K562 (cell line): ENCODE measurements around the gene CCT3. TPM values are rescaled to one million over a fixed set of nuclear protein-coding genes. Genes with fewer than 3 reads are reported as not detected.
A peak's percentile ranks its signal among the peaks of the same experiment; 100 is the strongest.

Experiments used
- ARHGAP35 ChIP-seq: fragments of 450-650 bp; IDR thresholded peaks from 2 replicates; pipeline ENCODE4 v1.6.1; 2018; ENCODE audit not compliant: partially characterized antibody
- BHLHE40 ChIP-seq: IDR thresholded peaks from 2 replicates; pipeline ENCODE4 v1.6.1; 2011; ENCODE audit warnings: low read length, improper control_type of control experiment
- EWSR1 ChIP-seq: fragments of 450-650 bp; IDR thresholded peaks from 2 replicates; pipeline ENCODE4 v1.6.1; 2018; ENCODE audit warnings: borderline replicate concordance, mild to moderate bottlenecking, low read depth, moderate library complexity; ENCODE audit not compliant: partially characterized antibody
- HCFC1 ChIP-seq: IDR thresholded peaks from 2 replicates; pipeline ENCODE4 v1.6.1; 2012; ENCODE audit warnings: low read depth, low read length, improper control_type of control experiment
- HDAC3 ChIP-seq: fragments of 450-650 bp; IDR thresholded peaks from 2 replicates; pipeline ENCODE4 v1.6.1; 2018; ENCODE audit warnings: borderline replicate concordance, mild to moderate bottlenecking, moderate library complexity; ENCODE audit not compliant: partially characterized antibody
- KHSRP ChIP-seq: fragments of 450-650 bp; IDR thresholded peaks from 2 replicates; pipeline ENCODE4 v1.6.1; 2017
- MEIS2 ChIP-seq: fragments of 450-650 bp; IDR thresholded peaks from 2 replicates; pipeline ENCODE4 v1.6.1; 2014; ENCODE audit warnings: mild to moderate bottlenecking; ENCODE audit not compliant: partially characterized antibody
- MIER1 ChIP-seq: fragments of 450-650 bp; IDR thresholded peaks from 2 replicates; pipeline ENCODE4 v1.6.1; 2016; ENCODE audit warnings: antibody characterized with exemption, mild to moderate bottlenecking, low read depth
- RBM34 ChIP-seq: fragments of 200-400 bp; formaldehyde crosslinking; IDR thresholded peaks from 2 replicates; pipeline ENCODE4 v1.6.1; 2018; ENCODE audit warnings: low read length, borderline replicate concordance; ENCODE audit not compliant: insufficient read depth
- SIN3B ChIP-seq: fragments of 450-650 bp; IDR thresholded peaks from 2 replicates; pipeline ENCODE4 v1.6.1; 2017; ENCODE audit warnings: low read depth, mild to moderate bottlenecking, moderate library complexity
- TCF7 ChIP-seq: sonication (generic); IDR thresholded peaks from 2 replicates; pipeline ENCODE4 v1.6.1; 2016; ENCODE audit warnings: antibody characterized with exemption, borderline replicate concordance
- ZNF780A ChIP-seq: fragments of 250-450 bp; sonication (Bioruptor Pico); IDR thresholded peaks from 2 replicates; pipeline ENCODE4 v1.5.0; 2021; ENCODE audit warnings: mild to moderate bottlenecking
- polyA plus RNA-seq, 8 experiments: library from polyadenylated mRNA; depleted of rRNA in 4 of 8; stranded (reverse) in 5 of 8; unstranded in 3 of 8; fragments of >200 nt; fragmentation: Nextera tagmentation in 2 of 8; fragmentation: Illumina TruSeq in 1 of 8; extraction: Ambion mirVana in 2 of 8; extraction: Trizol in 1 of 8; gene quantifications; 2 replicates each; pipeline versions ENCODE4 v1.2.1 to v1.2.3, GENCODE V29; 2011 to 2014; ENCODE audit warnings: inconsistent platforms in 1 of 8, missing spikeins in 1 of 8
- total RNA-seq, 7 experiments: library from RNA; depleted of rRNA in 6 of 7; stranded (reverse); fragments of >200 nt in 6 of 7; fragmentation: Illumina TruSeq in 2 of 7; extraction: Trizol in 2 of 7; gene quantifications; 2 replicates each; pipeline versions ENCODE4 v1.2.1 to v1.2.3, GENCODE V29; 2011 to 2021; ENCODE audit warnings: low replicate concordance in 1 of 7
- TF ChIP-seq, protein P1 (sequence below): fragments of 450-650 bp; IDR thresholded peaks from one replicate; pipeline ENCODE4 v1.6.1; 2018; ENCODE audit warnings: mild to moderate bottlenecking, moderate library complexity; ENCODE audit not compliant: partially characterized antibody
- TF ChIP-seq, protein P2 (sequence below), 2 experiments: fragments of 250-450 bp in 1 of 2; fragments of 450-650 bp in 1 of 2; sonication (Bioruptor Pico) in 1 of 2; IDR thresholded peaks; 2 replicates each; pipeline versions ENCODE4 v1.6.1 to v1.8.0; 2016 to 2021; ENCODE audit warnings: mild to moderate bottlenecking in 2 of 2, moderate library complexity in 2 of 2, missing compliant biosample characterization in 1 of 2, missing genetic modification characterization in 1 of 2
- TF ChIP-seq, protein P3 (sequence below): fragments of 250-450 bp; sonication (Bioruptor Pico); IDR thresholded peaks from 2 replicates; pipeline ENCODE4 v1.8.0; 2022; ENCODE audit warnings: inconsistent platforms, mild to moderate bottlenecking, moderate library complexity, borderline replicate concordance
- TF ChIP-seq, protein P4 (sequence below): fragments of 250-450 bp; sonication (Bioruptor Pico); IDR thresholded peaks from 2 replicates; pipeline ENCODE4 v1.4.0; 2020; ENCODE audit warnings: mild to moderate bottlenecking
- TF ChIP-seq, protein P5 (sequence below): sonication (generic); formaldehyde crosslinking; IDR thresholded peaks from 2 replicates; pipeline ENCODE4 v1.8.0; 2023; ENCODE audit warnings: mild to moderate bottlenecking, missing genetic modification reagents
- TF ChIP-seq, protein P6 (sequence below): fragments of 250-450 bp; sonication (Bioruptor Pico); IDR thresholded peaks from 2 replicates; pipeline ENCODE4 v1.9.0; 2021; ENCODE audit warnings: mild to moderate bottlenecking

Gene CCT3
- total and polyA plus RNA-seq, 9 of the 15 experiments (the other 6 are each of a cell fraction or from before 2014, with no cell fraction given), result 475 to 1,167 (median 610) TPM

DNA sequence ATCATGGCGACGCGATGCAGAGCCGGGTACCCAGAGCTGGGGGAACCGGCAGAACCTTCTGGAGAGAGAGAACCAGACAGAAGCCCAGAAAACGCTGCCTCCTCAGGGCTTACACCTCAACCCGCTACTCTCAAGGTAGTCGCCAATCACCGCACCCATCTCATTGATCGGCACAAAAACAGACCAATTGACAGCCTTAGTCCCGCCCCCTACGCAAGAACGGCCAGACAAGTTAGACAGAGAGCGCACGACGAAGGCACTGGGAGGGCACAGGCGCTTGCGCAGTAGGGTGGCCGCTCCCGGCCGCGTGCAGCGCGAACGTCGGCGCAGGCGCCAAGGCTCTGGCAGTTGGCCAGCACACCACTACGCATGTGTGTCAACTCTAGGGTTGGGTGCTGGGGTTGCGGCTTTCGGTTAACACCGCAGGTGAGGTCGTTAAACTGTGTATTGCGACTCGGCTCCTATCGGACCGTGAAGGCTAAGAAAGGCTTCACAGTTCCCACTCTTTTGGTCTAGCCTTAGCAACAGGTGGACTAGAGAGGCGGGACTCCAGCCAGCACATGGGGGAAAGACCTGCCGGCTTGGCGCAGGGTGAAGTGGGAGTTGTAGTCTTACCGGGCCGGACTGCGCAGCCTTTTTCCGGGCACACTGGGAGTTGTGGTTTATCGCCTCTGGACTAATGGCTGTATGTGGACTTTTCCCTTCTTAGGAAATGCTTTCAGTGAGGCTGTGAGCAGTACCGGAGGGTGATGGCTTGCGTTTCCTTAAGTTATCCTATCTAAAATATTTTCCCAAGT lies at the start of gene CCT3, which contains the start of gene TSACC (continued):
- TF ChIP-seq, protein P1, sequence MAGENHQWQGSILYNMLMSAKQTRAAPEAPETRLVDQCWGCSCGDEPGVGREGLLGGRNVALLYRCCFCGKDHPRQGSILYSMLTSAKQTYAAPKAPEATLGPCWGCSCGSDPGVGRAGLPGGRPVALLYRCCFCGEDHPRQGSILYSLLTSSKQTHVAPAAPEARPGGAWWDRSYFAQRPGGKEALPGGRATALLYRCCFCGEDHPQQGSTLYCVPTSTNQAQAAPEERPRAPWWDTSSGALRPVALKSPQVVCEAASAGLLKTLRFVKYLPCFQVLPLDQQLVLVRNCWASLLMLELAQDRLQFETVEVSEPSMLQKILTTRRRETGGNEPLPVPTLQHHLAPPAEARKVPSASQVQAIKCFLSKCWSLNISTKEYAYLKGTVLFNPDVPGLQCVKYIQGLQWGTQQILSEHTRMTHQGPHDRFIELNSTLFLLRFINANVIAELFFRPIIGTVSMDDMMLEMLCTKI, result no peak
- TF ChIP-seq, protein P2, sequence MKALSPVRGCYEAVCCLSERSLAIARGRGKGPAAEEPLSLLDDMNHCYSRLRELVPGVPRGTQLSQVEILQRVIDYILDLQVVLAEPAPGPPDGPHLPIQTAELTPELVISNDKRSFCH (CRISPR knock-in tag; IDR thresholded peaks at IDR 0.05), result no peak
- TF ChIP-seq, protein P2 (tag; IDR thresholded peaks at IDR 0.05), result 0 out of 2 replicates have a peak, but pooled peaks have one; percentile 23
- peak; percentile 37; the same call in 1 of the 2 replicates for TF ChIP-seq TCF7
- TF ChIP-seq, protein P3, sequence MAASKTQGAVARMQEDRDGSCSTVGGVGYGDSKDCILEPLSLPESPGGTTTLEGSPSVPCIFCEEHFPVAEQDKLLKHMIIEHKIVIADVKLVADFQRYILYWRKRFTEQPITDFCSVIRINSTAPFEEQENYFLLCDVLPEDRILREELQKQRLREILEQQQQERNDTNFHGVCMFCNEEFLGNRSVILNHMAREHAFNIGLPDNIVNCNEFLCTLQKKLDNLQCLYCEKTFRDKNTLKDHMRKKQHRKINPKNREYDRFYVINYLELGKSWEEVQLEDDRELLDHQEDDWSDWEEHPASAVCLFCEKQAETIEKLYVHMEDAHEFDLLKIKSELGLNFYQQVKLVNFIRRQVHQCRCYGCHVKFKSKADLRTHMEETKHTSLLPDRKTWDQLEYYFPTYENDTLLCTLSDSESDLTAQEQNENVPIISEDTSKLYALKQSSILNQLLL (CRISPR knock-in tag), result no peak
- TF ChIP-seq SIN3B, result peak; percentile 41; the same call in 1 of the 2 replicates
- TF ChIP-seq BHLHE40, result no peak; the same call in 1 of the 2 replicates
- TF ChIP-seq ARHGAP35, result no peak
- peak; percentile 96 for TF ChIP-seq HCFC1
- peak; percentile 94 for TF ChIP-seq MEIS2
- TF ChIP-seq, protein P4, sequence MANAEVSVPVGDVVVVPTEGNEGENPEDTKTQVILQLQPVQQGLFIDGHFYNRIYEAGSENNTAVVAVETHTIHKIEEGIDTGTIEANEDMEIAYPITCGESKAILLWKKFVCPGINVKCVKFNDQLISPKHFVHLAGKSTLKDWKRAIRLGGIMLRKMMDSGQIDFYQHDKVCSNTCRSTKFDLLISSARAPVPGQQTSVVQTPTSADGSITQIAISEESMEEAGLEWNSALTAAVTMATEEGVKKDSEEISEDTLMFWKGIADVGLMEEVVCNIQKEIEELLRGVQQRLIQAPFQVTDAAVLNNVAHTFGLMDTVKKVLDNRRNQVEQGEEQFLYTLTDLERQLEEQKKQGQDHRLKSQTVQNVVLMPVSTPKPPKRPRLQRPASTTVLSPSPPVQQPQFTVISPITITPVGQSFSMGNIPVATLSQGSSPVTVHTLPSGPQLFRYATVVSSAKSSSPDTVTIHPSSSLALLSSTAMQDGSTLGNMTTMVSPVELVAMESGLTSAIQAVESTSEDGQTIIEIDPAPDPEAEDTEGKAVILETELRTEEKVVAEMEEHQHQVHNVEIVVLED (CRISPR knock-in tag), result peak; percentile 90
- TF ChIP-seq, protein P5, sequence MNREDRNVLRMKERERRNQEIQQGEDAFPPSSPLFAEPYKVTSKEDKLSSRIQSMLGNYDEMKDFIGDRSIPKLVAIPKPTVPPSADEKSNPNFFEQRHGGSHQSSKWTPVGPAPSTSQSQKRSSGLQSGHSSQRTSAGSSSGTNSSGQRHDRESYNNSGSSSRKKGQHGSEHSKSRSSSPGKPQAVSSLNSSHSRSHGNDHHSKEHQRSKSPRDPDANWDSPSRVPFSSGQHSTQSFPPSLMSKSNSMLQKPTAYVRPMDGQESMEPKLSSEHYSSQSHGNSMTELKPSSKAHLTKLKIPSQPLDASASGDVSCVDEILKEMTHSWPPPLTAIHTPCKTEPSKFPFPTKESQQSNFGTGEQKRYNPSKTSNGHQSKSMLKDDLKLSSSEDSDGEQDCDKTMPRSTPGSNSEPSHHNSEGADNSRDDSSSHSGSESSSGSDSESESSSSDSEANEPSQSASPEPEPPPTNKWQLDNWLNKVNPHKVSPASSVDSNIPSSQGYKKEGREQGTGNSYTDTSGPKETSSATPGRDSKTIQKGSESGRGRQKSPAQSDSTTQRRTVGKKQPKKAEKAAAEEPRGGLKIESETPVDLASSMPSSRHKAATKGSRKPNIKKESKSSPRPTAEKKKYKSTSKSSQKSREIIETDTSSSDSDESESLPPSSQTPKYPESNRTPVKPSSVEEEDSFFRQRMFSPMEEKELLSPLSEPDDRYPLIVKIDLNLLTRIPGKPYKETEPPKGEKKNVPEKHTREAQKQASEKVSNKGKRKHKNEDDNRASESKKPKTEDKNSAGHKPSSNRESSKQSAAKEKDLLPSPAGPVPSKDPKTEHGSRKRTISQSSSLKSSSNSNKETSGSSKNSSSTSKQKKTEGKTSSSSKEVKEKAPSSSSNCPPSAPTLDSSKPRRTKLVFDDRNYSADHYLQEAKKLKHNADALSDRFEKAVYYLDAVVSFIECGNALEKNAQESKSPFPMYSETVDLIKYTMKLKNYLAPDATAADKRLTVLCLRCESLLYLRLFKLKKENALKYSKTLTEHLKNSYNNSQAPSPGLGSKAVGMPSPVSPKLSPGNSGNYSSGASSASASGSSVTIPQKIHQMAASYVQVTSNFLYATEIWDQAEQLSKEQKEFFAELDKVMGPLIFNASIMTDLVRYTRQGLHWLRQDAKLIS (CRISPR knock-in tag), result no peak
- no peak for TF ChIP-seq EWSR1
- no peak for TF ChIP-seq HDAC3
- no peak for TF ChIP-seq MIER1
- TF ChIP-seq, protein P6, sequence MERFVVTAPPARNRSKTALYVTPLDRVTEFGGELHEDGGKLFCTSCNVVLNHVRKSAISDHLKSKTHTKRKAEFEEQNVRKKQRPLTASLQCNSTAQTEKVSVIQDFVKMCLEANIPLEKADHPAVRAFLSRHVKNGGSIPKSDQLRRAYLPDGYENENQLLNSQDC (CRISPR knock-in tag), result no peak
- TF ChIP-seq RBM34, result no peak
- no peak for TF ChIP-seq KHSRP
- TF ChIP-seq ZNF780A (CRISPR knock-in tag), result no peak
